ENCODE measurements around the gene DNAI1.
"Not testable (repeated sequence)": the region's sequence is repeated elsewhere in the genome, so short reads cannot be mapped to it uniquely, and the experiment has no call there.

DNAI1 gene

DNA sequence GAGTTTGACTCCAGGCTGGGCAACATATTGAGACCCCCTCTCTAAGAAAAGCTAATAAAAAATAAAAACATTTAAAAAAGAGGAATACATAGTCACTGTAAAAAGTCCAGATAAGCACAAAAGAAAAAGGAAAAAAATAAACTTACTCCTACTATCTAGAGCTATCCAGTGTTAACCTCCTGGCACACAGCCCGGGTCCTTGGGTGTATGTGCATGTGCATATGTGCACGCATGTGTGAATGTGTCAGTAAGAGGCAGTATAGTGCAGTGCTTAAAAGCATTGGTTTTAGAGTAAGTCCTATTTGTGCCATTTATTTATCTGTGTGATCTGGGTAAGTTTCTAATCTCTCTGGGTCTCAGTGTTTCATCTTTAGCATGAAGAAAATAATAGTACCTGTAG lies 26.9 kb upstream of the DNAI1 start:
- no peak overlapping the region for H3K27ac ChIP-seq (ENCODE audit: low read depth, low read length)
- peaks cover 6% of the 10 kb centered on the region for H3K79me2 ChIP-seq (ENCODE audit: control insufficient read depth, insufficient read depth, low read length, unreplicated experiment)
- no peak overlapping the region for H3K4me3 ChIP-seq (ENCODE audit: low read depth, low read length)
- no peaks in the 10 kb centered on the region for H3K36me3 ChIP-seq (ENCODE audit: insufficient read depth, low read length)
- no peak overlapping the region for H2AFZ ChIP-seq (ENCODE audit: low read length, unreplicated experiment)
- H3K27me3 ChIP-seq (ENCODE audit: insufficient read depth, low read length), result no peaks in the 10 kb centered on the region
- no peaks in the 10 kb centered on the region for H3K4me1 ChIP-seq (ENCODE audit: control insufficient read depth, insufficient read depth, low read length, unreplicated experiment)

DNA sequence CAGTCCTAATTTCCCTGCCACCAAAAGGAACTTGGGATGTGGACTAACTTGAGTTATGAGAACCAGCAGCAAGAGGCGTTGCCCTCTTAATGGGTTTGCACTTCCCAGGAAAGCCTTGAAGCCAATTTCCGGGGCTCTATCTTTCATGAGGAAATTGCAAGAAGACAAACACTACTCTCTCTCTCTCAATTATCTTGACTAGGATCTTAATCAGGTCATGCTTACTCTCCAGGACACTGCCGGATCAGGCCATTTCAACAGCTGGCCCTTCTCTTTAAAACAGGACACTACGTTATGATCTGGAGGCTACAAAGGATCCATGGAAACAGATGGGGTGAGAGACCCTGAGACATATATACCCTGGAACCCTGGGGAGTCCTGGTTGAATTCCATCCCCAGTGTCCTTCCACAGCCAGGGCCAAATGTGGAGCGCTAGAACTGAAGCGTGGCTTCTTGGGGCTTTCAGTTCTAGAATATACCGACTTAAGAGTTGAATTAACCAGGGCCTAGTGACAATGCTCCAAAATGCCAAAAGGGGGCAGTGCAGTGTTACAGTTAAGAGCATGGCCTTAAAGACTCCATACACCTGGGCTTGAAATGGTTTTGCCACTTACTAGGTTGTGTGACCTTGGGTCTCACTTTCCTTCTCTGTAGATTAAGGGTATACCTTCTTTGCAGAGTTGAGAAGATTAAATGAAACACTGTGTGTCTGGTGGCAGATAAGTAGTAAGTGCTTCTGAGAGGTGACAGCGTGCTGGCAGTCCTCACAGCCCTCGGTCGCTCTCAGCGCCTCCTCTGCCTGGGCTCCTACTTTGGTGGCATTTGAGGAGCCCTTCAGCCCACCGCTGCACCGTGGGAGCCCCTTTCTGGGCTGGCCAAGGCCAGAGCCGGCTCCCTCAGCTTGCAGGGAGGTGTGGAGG lies 21.3 kb upstream of the DNAI1 start:
- peaks cover 13% of the 10 kb centered on the region for H3K4me1 ChIP-seq (ENCODE audit: control insufficient read depth, insufficient read depth, low read length, unreplicated experiment)
- no peaks in the 10 kb centered on the region for H3K79me2 ChIP-seq (ENCODE audit: control insufficient read depth, insufficient read depth, low read length, unreplicated experiment)
- no peak overlapping the region for H3K4me3 ChIP-seq (ENCODE audit: low read depth, low read length)
- no peaks in the 10 kb centered on the region for H3K36me3 ChIP-seq (ENCODE audit: insufficient read depth, low read length)
- H3K27ac ChIP-seq (ENCODE audit: low read depth, low read length), result no peak overlapping the region
- no peak overlapping the region for H2AFZ ChIP-seq (ENCODE audit: low read length, unreplicated experiment)
- H3K27me3 ChIP-seq (ENCODE audit: insufficient read depth, low read length), result no peaks in the 10 kb centered on the region

DNA sequence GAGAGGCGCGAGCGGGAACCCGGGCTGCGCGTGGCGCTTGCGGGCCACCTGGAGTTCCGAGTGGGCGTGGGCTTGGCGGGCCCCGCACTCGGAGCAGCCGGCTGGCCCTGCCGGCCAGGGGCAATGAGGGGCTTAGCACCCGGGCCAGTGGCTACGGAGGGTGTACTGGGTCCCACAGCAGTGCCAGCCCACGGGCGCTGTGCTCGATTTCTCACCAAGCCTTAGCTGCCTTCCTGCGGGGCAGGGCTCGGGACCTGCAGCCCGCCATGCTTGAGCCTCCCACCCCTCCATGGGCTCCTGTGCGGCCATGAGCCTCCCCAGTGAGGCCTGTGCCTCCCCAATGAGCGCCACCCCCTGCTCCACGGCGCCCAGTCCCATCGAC lies 20.7 kb upstream of the DNAI1 start:
- not testable (repeated sequence) for H3K79me2 ChIP-seq (ENCODE audit: control insufficient read depth, insufficient read depth, low read length, unreplicated experiment); H3K27me3 ChIP-seq (ENCODE audit: insufficient read depth, low read length); H2AFZ ChIP-seq (ENCODE audit: low read length, unreplicated experiment); H3K36me3 ChIP-seq (ENCODE audit: insufficient read depth, low read length); H3K27ac ChIP-seq (ENCODE audit: low read depth, low read length); H3K4me3 ChIP-seq (ENCODE audit: low read depth, low read length)
- H3K4me1 ChIP-seq (ENCODE audit: control insufficient read depth, insufficient read depth, low read length, unreplicated experiment), result peaks cover 13% of the 10 kb centered on the region

DNA sequence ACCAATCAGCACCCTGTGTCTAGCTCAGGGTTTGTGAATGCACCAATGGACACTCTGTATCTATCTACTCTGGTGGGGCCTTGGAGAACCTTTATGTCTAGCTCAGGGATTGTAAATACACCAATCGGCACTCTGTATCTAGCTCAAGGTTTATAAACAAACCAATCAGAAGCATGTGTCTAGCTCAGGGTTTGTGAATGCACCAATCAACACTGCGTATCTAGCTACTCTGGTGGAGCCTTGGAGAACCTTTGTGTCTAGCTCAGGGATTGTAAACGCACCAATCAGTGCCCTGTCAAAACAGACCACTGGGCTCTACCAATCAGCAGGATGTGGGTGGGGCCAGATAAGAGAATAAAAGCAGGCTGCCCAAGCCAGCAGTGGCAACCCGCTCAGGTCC lies 20.1 kb upstream of the DNAI1 start:
- H3K36me3 ChIP-seq (ENCODE audit: insufficient read depth, low read length); H3K27me3 ChIP-seq (ENCODE audit: insufficient read depth, low read length); H2AFZ ChIP-seq (ENCODE audit: low read length, unreplicated experiment); H3K79me2 ChIP-seq (ENCODE audit: control insufficient read depth, insufficient read depth, low read length, unreplicated experiment); H3K4me3 ChIP-seq (ENCODE audit: low read depth, low read length); H3K27ac ChIP-seq (ENCODE audit: low read depth, low read length): not testable (repeated sequence)
- H3K4me1 ChIP-seq (ENCODE audit: control insufficient read depth, insufficient read depth, low read length, unreplicated experiment), result peaks cover 13% of the 10 kb centered on the region

DNA sequence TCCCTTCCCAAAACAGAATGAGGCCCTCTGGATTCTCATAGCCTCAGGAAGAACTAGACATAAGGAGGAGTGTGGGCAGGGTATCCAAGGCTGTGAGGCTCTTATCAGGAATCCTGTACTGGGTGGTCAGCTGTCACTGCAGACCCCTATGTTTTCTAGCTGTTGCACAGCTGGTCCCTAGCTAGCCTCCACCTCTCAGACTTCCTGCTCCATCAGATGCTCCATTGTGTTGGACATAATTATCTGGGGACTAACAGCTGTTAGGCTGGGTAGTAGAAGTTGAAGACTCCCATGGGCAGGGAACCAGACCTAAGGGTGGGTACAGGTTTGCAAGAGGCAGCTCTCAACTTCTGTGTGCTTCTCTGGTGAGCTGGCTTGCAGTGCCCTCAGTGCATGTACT lies 18.6 kb upstream of the DNAI1 start:
- H3K4me3 ChIP-seq (ENCODE audit: low read depth, low read length), result no peak overlapping the region
- peaks cover 9% of the 10 kb centered on the region for H3K79me2 ChIP-seq (ENCODE audit: control insufficient read depth, insufficient read depth, low read length, unreplicated experiment)
- H2AFZ ChIP-seq (ENCODE audit: low read length, unreplicated experiment), result no peak overlapping the region
- H3K36me3 ChIP-seq (ENCODE audit: insufficient read depth, low read length), result no peaks in the 10 kb centered on the region
- H3K27me3 ChIP-seq (ENCODE audit: insufficient read depth, low read length), result no peaks in the 10 kb centered on the region
- H3K27ac ChIP-seq (ENCODE audit: low read depth, low read length), result no peak overlapping the region
- H3K4me1 ChIP-seq (ENCODE audit: control insufficient read depth, insufficient read depth, low read length, unreplicated experiment), result peaks cover 22% of the 10 kb centered on the region

DNA sequence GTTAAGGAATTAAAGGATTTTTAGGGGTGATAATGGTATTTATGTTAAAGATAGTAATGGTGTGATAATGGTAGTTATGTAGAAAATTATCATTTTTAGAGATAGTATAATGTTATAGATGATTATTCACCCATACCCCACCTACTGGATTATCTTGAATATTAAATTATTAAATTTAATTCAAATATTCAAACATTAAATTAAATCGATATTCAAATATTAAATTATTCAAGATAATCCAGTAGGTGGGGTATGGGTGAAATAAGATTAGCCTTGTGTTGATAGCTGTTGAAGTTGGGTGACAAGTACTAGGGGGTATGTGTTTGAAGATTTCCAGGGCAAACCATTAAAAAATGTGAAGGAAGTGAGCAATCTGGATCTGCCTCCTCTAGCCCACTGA lies 15.8 kb upstream of the DNAI1 start:
- Histone ChIP-seq H3K79me2 (ENCODE audit: control insufficient read depth, insufficient read depth, low read length, unreplicated experiment) (peaks cover 10% of the 10 kb centered on the region), H2AFZ (ENCODE audit: low read length, unreplicated experiment) (no peak overlapping the region), H3K27ac (ENCODE audit: low read depth, low read length) (no peak overlapping the region), H3K27me3 (ENCODE audit: insufficient read depth, low read length) (no peaks in the 10 kb centered on the region), H3K4me3 (ENCODE audit: low read depth, low read length) (no peak overlapping the region), H3K36me3 (ENCODE audit: insufficient read depth, low read length) (no peaks in the 10 kb centered on the region), H3K4me1 (ENCODE audit: control insufficient read depth, insufficient read depth, low read length, unreplicated experiment) (peaks cover 22% of the 10 kb centered on the region)

DNA sequence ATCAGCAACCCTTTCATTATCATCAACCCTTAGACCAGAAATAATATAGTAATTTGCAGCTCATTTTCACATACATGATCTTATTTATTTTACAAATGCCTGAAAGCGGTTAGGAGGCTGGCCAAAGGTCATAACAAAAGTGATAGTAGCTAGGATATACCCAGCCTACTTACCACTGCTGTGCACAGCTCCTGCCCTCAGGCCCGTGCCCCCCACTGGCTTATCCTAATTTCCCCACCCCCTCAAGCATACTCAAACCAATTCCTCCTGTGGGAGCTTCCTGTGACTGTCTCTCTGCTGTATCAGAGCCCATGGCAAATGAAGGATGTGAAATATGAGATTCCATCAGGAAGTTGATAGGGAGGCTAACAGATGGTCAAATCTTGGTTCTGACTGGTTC lies 15.1 kb upstream of the DNAI1 start:
- H3K4me1 ChIP-seq (ENCODE audit: control insufficient read depth, insufficient read depth, low read length, unreplicated experiment), result peaks cover 22% of the 10 kb centered on the region
- H2AFZ ChIP-seq (ENCODE audit: low read length, unreplicated experiment), result no peak overlapping the region
- H3K27ac ChIP-seq (ENCODE audit: low read depth, low read length), result no peak overlapping the region
- H3K4me3 ChIP-seq (ENCODE audit: low read depth, low read length), result no peak overlapping the region
- no peaks in the 10 kb centered on the region for H3K36me3 ChIP-seq (ENCODE audit: insufficient read depth, low read length)
- peaks cover 18% of the 10 kb centered on the region for H3K79me2 ChIP-seq (ENCODE audit: control insufficient read depth, insufficient read depth, low read length, unreplicated experiment)
- H3K27me3 ChIP-seq (ENCODE audit: insufficient read depth, low read length), result no peaks in the 10 kb centered on the region

DNA sequence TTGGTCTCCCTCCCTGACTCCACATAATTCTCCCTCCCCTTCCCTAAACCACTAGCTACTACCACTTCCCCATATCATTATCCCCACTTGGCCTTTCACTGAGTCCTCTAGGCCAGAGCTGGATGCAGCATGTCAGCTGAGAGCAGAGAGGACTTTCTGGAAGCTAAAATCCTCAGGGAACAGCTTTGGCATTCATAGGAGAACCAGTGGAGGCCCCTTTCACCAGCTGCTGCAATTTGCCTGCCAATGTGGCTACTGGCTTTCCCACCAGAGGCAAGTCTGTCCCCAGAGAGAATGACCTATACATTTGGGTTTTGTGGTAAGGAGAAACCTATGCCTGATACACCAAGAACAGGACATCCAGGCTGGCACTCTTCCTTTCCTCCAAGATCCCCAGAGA lies 14.6 kb upstream of the DNAI1 start:
- H3K36me3 ChIP-seq (ENCODE audit: insufficient read depth, low read length), result no peaks in the 10 kb centered on the region
- H3K4me3 ChIP-seq (ENCODE audit: low read depth, low read length), result no peak overlapping the region
- no peak overlapping the region for H3K27ac ChIP-seq (ENCODE audit: low read depth, low read length)
- no peaks in the 10 kb centered on the region for H3K27me3 ChIP-seq (ENCODE audit: insufficient read depth, low read length)
- peaks cover 22% of the 10 kb centered on the region for H3K4me1 ChIP-seq (ENCODE audit: control insufficient read depth, insufficient read depth, low read length, unreplicated experiment)
- peaks cover 22% of the 10 kb centered on the region for H3K79me2 ChIP-seq (ENCODE audit: control insufficient read depth, insufficient read depth, low read length, unreplicated experiment)
- H2AFZ ChIP-seq (ENCODE audit: low read length, unreplicated experiment), result no peak overlapping the region

DNA sequence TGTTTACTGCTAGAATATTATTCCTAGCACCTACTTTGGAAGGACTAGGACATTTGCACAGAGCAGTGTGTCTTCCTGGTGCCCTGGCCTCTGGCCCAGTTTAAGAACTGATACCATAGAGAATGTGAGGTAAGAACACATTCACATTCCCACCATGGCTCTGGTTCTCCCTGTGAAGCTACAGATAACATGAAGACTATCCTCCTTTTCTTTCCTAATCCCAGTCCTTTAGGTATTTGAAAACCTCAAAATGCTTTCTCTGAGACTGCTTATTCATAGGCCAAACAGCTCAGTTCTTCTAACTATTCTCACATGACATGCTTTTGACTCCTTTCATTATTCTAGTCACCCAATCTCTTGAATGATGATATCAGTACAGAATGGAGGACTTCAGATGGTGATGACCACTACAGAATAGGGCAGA lies 12.1 kb upstream of the DNAI1 start:
- peaks cover 19% of the 10 kb centered on the region for H3K4me1 ChIP-seq (ENCODE audit: control insufficient read depth, insufficient read depth, low read length, unreplicated experiment)
- peaks cover 38% of the 10 kb centered on the region for H3K79me2 ChIP-seq (ENCODE audit: control insufficient read depth, insufficient read depth, low read length, unreplicated experiment)
- H3K27ac ChIP-seq (ENCODE audit: low read depth, low read length), result no peak overlapping the region
- H3K27me3 ChIP-seq (ENCODE audit: insufficient read depth, low read length), result no peaks in the 10 kb centered on the region
- no peak overlapping the region for H2AFZ ChIP-seq (ENCODE audit: low read length, unreplicated experiment)
- H3K4me3 ChIP-seq (ENCODE audit: low read depth, low read length), result no peak overlapping the region
- no peaks in the 10 kb centered on the region for H3K36me3 ChIP-seq (ENCODE audit: insufficient read depth, low read length)

DNA sequence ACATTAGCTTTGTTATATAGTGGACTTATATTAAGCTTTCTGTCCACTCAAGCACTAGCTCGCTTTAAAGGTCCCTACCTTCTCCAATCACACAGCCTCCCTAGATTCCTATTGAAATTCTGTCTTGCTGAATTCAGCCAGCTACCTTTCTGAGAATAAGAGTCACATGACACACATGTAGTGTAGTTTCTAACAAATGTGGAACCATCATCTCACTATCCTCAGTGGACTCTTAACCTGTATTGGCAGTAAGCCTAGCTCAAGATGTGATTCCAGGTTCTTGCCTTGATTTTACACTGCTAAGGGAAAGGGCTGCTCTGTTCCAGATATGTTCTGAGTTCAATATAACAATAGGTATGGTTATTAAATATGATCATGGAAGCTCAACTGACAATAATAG lies 11.7 kb upstream of the DNAI1 start:
- Histone ChIP-seq H3K79me2 (ENCODE audit: control insufficient read depth, insufficient read depth, low read length, unreplicated experiment) (peaks cover 38% of the 10 kb centered on the region), H3K36me3 (ENCODE audit: insufficient read depth, low read length) (no peaks in the 10 kb centered on the region), H2AFZ (ENCODE audit: low read length, unreplicated experiment) (no peak overlapping the region), H3K27me3 (ENCODE audit: insufficient read depth, low read length) (no peaks in the 10 kb centered on the region), H3K4me3 (ENCODE audit: low read depth, low read length) (no peak overlapping the region), H3K27ac (ENCODE audit: low read depth, low read length) (no peak overlapping the region), H3K4me1 (ENCODE audit: control insufficient read depth, insufficient read depth, low read length, unreplicated experiment) (peaks cover 19% of the 10 kb centered on the region)

DNA sequence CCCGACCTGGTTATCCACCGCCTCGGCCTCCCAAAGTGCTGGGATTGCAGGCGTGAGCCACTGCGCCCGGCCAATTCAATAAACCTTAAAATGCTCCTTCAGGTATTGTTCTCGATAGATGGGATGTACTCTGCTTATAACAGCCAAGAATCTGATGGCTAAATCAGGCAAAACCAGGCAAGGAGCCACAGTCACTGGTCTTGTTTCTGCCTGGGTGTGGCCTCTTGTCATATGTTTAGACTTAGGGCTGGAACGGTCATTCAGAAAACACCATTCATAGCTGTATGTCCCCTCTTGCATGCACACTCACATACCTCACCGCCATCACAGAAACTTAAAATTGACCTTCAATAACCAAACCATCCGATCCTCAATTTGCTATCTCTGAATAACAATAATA lies 8.0 kb upstream of the DNAI1 start:
- Histone ChIP-seq H2AFZ (ENCODE audit: low read length, unreplicated experiment) (no peak overlapping the region), H3K4me3 (ENCODE audit: low read depth, low read length) (no peak overlapping the region), H3K79me2 (ENCODE audit: control insufficient read depth, insufficient read depth, low read length, unreplicated experiment) (peaks cover 56% of the 10 kb centered on the region), H3K27ac (ENCODE audit: low read depth, low read length) (no peak overlapping the region), H3K36me3 (ENCODE audit: insufficient read depth, low read length) (no peaks in the 10 kb centered on the region), H3K27me3 (ENCODE audit: insufficient read depth, low read length) (no peaks in the 10 kb centered on the region), H3K4me1 (ENCODE audit: control insufficient read depth, insufficient read depth, low read length, unreplicated experiment) (peaks cover 23% of the 10 kb centered on the region)
